HL-60 (cell line): ENCODE results near the gene SLC35G6.

Experiments used
- GABPA ChIP-seq: IDR thresholded peaks from 2 replicates; pipeline ENCODE4 v1.6.1; 2012; ENCODE audit warnings: low read depth
- POLR2AphosphoS5 ChIP-seq: IDR thresholded peaks from 2 replicates; pipeline ENCODE4 v1.6.1; 2012; ENCODE audit warnings: low read depth
- SPI1 ChIP-seq: IDR thresholded peaks from 2 replicates; pipeline ENCODE4 v1.6.1; 2012; ENCODE audit warnings: low read depth, mild to moderate bottlenecking, borderline replicate concordance
- TF ChIP-seq, protein P1 (sequence below): IDR thresholded peaks from 2 replicates; pipeline ENCODE4 v1.6.1; 2012; ENCODE audit warnings: low read depth; ENCODE audit not compliant: insufficient replicate concordance
- TF ChIP-seq, protein P2 (sequence below): IDR thresholded peaks from one replicate; pipeline ENCODE4 v1.5.1; 2011; ENCODE audit warnings: low read length, control low read depth, inconsistent platforms; ENCODE audit not compliant: insufficient read depth

- TF ChIP-seq, protein P1, sequence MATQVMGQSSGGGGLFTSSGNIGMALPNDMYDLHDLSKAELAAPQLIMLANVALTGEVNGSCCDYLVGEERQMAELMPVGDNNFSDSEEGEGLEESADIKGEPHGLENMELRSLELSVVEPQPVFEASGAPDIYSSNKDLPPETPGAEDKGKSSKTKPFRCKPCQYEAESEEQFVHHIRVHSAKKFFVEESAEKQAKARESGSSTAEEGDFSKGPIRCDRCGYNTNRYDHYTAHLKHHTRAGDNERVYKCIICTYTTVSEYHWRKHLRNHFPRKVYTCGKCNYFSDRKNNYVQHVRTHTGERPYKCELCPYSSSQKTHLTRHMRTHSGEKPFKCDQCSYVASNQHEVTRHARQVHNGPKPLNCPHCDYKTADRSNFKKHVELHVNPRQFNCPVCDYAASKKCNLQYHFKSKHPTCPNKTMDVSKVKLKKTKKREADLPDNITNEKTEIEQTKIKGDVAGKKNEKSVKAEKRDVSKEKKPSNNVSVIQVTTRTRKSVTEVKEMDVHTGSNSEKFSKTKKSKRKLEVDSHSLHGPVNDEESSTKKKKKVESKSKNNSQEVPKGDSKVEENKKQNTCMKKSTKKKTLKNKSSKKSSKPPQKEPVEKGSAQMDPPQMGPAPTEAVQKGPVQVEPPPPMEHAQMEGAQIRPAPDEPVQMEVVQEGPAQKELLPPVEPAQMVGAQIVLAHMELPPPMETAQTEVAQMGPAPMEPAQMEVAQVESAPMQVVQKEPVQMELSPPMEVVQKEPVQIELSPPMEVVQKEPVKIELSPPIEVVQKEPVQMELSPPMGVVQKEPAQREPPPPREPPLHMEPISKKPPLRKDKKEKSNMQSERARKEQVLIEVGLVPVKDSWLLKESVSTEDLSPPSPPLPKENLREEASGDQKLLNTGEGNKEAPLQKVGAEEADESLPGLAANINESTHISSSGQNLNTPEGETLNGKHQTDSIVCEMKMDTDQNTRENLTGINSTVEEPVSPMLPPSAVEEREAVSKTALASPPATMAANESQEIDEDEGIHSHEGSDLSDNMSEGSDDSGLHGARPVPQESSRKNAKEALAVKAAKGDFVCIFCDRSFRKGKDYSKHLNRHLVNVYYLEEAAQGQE: no peak
- TF ChIP-seq POLR2AphosphoS5 (no peak), GABPA (no peak), SPI1 (no peak)
- TF ChIP-seq, protein P2, sequence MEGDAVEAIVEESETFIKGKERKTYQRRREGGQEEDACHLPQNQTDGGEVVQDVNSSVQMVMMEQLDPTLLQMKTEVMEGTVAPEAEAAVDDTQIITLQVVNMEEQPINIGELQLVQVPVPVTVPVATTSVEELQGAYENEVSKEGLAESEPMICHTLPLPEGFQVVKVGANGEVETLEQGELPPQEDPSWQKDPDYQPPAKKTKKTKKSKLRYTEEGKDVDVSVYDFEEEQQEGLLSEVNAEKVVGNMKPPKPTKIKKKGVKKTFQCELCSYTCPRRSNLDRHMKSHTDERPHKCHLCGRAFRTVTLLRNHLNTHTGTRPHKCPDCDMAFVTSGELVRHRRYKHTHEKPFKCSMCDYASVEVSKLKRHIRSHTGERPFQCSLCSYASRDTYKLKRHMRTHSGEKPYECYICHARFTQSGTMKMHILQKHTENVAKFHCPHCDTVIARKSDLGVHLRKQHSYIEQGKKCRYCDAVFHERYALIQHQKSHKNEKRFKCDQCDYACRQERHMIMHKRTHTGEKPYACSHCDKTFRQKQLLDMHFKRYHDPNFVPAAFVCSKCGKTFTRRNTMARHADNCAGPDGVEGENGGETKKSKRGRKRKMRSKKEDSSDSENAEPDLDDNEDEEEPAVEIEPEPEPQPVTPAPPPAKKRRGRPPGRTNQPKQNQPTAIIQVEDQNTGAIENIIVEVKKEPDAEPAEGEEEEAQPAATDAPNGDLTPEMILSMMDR: no peak
These were observed 40.0 kb upstream of the SLC35G6 start for GRCh38 chr17:7441266-7441665.
